Peyer's patch (tissue), 4 donors: Measurements from ENCODE around the gene CORO2A. TPM values are rescaled to one million over a fixed set of nuclear protein-coding genes. Genes with fewer than 3 reads are reported as not detected.

Source experiments
- DNase-seq, 3 donors: peaks; one replicate each; pipeline ENCODE4 v3.0.0-alpha.2; 2017 to 2019
- H3K27ac ChIP-seq, 4 donors: fragments of 200-600 bp; sonication (generic); one replicate each; pipeline ENCODE4 v1.5.1; 2016 to 2019
- H3K27me3 ChIP-seq, 2 donors: fragments of 200-600 bp; sonication (generic); one replicate each; pipeline ENCODE4 v1.5.1; 2019
- H3K36me3 ChIP-seq, 3 donors: fragments of 200-600 bp; sonication (generic); one replicate each; pipeline ENCODE4 v1.5.1; 2016 to 2019
- H3K4me1 ChIP-seq, 4 donors: fragments of 200-600 bp; sonication (generic); one replicate each; pipeline ENCODE4 v1.5.1; 2016 to 2019
- H3K4me3 ChIP-seq, 4 donors: fragments of 200-600 bp; sonication (generic); 1 replicate in 3 of 4; 2 replicates in 1 of 4; pipeline ENCODE4 v1.5.1; 2016 to 2019; ENCODE audit warnings: mild to moderate bottlenecking in 1 of 4
- H3K9me3 ChIP-seq, 4 donors: fragments of 200-600 bp; sonication (generic); one replicate each; pipeline ENCODE4 v1.5.1; 2016 to 2019; ENCODE audit warnings: mild to moderate bottlenecking in 1 of 4
- CTCF ChIP-seq, 6 experiments: fragments of 450-650 bp in 4 of 6; fragments of 200-600 bp in 2 of 6; sonication (generic) in 1 of 6; IDR thresholded peaks; one replicate each; pipeline ENCODE4 v1.5.1; 2017 to 2019; ENCODE audit warnings: antibody characterized with exemption in 6 of 6, mild to moderate bottlenecking in 3 of 6, moderate library complexity in 1 of 6
- POLR2A ChIP-seq, 2 donors: fragments of 450-650 bp; IDR thresholded peaks; one replicate each; pipeline ENCODE4 v1.5.1; 2017; ENCODE audit warnings: antibody characterized with exemption in 2 of 2, mild to moderate bottlenecking in 2 of 2, moderate library complexity in 2 of 2
- total RNA-seq, 4 donors: library from RNA; depleted of rRNA; stranded (reverse); fragments of >200 nt; gene quantifications; one replicate each; pipeline ENCODE4 v1.1.0, GENCODE V29; 2016

Gene CORO2A
- total RNA-seq, 4 donors from 2014 or later = 15.7 to 99.6 (median 91.9) TPM

DNA sequence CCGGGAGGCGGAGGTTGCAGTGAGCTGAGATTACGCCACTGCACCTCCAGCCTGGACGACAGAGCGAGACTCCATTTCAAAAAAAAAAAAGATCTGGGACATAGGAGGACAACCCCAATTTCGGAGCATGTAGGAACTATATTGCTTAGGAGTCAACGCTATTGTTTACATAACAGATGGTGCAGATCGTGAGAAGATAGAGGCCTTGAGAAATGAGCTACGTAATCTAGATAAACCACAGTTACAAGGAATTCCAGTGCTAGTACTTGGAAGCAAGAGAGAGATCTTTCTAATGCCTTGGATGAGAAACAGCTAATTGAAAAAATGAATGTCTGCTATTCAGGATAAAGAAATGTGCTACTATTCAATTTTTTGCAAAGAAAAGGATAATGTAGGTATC is 42.7 kb upstream of the CORO2A start:
- Histone ChIP-seq H3K4me3 (no peak overlapping the region), H3K9me3 (no peaks in the 10 kb centered on the region), H3K27me3 (no peaks in the 10 kb centered on the region), H3K36me3 (peaks cover 0 to 7% (median 0%) of the 10 kb centered on the region in 3 donors), H3K27ac (peak overlapping the region in 3 of 4 donors; percentile 53 to 83 (median 59)), H3K4me1 (peaks cover 0 to 44% (median 2%) of the 10 kb centered on the region in 4 donors)
- no peak for TF ChIP-seq POLR2A (IDR thresholded peaks at IDR 0.05)
- no peak for TF ChIP-seq CTCF (IDR thresholded peaks at IDR 0.05)
- DNase-seq = no peak

DNA sequence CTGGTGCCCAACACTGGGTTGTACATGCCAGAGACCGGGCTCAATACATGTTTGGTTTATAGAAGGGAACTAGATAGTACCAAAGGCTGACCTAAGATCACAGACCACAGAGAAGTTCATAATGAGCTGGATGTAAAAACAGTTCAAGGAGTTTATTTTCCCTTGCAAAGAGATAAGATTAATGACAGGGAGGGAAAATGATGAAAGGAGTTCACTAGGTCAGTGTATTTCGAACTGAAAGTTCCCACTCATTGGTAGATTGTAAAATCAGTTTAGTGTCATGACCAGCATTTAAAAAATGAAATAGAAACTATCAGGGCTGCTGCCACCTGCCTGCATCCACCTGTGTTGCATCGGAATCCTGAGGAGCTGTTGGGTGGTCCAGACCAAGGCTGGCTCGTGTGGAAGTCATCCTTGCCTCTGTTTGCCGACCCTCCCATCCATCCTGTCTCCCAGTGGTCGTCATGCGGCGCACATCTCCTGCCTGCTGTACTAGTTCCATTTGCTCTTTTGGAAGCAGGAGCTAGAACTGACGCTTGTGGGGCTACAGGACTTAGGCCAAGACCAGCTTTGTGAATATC is 41.9 kb upstream of the CORO2A start:
- Histone ChIP-seq H3K9me3 (no peaks in the 10 kb centered on the region), H3K4me3 (peak overlapping the region in 1 of 4 donors; percentile 22), H3K27ac (peak overlapping the region in 3 of 4 donors; percentile 53 to 83 (median 59)), H3K4me1 (peaks cover 0 to 44% (median 2%) of the 10 kb centered on the region in 4 donors), H3K27me3 (no peaks in the 10 kb centered on the region), H3K36me3 (peaks cover 0 to 8% (median 0%) of the 10 kb centered on the region in 3 donors)
- no peak for DNase-seq
- TF ChIP-seq CTCF (IDR thresholded peaks at IDR 0.05) = peak in 3 of 6 experiments; percentile 69 to 71 (median 70)
- no peak for TF ChIP-seq POLR2A (IDR thresholded peaks at IDR 0.05)

DNA sequence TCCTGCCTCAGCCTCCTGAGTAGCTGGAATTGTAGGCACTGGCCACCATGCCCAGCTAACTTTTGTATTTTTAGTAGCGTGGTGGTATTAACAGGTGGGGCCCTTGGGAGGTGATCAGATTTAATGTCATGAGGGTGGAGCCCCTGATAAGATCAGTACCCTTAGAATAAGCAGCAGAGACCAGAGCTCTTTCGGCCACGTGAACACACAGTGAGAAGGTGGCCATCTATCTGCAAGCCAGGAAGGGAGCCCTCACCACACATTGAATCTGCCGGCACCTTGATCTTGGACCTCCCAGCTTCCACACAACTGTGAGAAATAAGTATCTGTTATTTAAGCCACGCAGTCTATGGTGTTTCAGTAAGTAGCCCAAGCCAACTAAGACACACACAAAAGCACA is 40.5 kb upstream of the CORO2A start:
- Histone ChIP-seq H3K27me3 (no peaks in the 10 kb centered on the region), H3K9me3 (no peaks in the 10 kb centered on the region), H3K4me3 (no peak overlapping the region), H3K4me1 (peaks cover 0 to 52% (median 6%) of the 10 kb centered on the region in 4 donors), H3K27ac (peak overlapping the region in 1 of 4 donors; percentile 83), H3K36me3 (peaks cover 0 to 22% (median 0%) of the 10 kb centered on the region in 3 donors)
- no peak for TF ChIP-seq POLR2A (IDR thresholded peaks at IDR 0.05)
- no peak for TF ChIP-seq CTCF (IDR thresholded peaks at IDR 0.05)
- DNase-seq = no peak

GRCh38 chr9:98231770-98232478 is 39.5 kb upstream of the CORO2A start:
- Histone ChIP-seq H3K4me1 (peaks cover 0 to 60% (median 12%) of the 10 kb centered on the region in 4 donors), H3K9me3 (no peaks in the 10 kb centered on the region), H3K4me3 (no peak overlapping the region), H3K27ac (peak overlapping the region in 2 of 4 donors; percentile 34 to 41), H3K27me3 (no peaks in the 10 kb centered on the region), H3K36me3 (peaks cover 0 to 24% (median 0%) of the 10 kb centered on the region in 3 donors)
- DNase-seq = no peak
- TF ChIP-seq CTCF (IDR thresholded peaks at IDR 0.05) = no peak

GRCh38 chr9:98230789-98231188 is 38.4 kb upstream of the CORO2A start:
- Histone ChIP-seq H3K4me1 (peaks cover 0 to 62% (median 18%) of the 10 kb centered on the region in 4 donors), H3K9me3 (no peaks in the 10 kb centered on the region), H3K27me3 (no peaks in the 10 kb centered on the region), H3K36me3 (peaks cover 0 to 24% (median 0%) of the 10 kb centered on the region in 3 donors), H3K27ac (peak overlapping the region in 2 of 4 donors; percentile 2 to 72), H3K4me3 (no peak overlapping the region)
- no peak for DNase-seq
- TF ChIP-seq POLR2A (IDR thresholded peaks at IDR 0.05) (no peak), CTCF (IDR thresholded peaks at IDR 0.05) (no peak)
